SH-SY5Y (cell line): ENCODE data around the gene KRTAP9-2.

Experiments
- GATA2 ChIP-seq: IDR thresholded peaks from 2 replicates; pipeline ENCODE4 v1.6.1; 2011; ENCODE audit warnings: mild to moderate bottlenecking, low read depth, low read length
- GATA3 ChIP-seq: IDR thresholded peaks from 2 replicates; pipeline ENCODE4 v1.6.1; 2011; ENCODE audit warnings: low read depth, mild to moderate bottlenecking, low read length, moderate library complexity

GRCh38 chr17:41231731-41232130, 5.3 kb downstream of the KRTAP9-2 start:
- TF ChIP-seq GATA2 = no peak
- TF ChIP-seq GATA3 = no peak
